ENCODE results near the gene HES4.

DNA sequence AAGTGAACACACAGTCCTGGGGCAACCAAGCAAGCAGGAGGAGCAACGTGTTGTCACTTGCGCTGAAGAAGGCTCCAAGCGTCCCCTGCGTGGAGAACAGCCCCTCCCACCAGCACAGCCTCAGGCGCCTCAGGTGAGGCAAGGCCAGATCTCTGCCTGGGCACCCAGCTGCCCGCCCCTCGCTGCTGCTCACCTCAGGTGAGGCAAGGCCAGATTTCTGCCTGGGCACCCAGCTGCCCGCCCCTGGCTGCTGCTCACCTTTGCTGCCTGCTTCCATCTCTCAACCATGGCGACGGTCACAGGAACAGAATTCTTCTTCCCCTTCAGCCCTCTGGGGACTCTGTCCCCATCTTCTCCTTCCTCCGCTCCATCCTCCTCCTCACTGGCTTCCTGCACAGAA is 43.3 kb downstream of the HES4 start:
- TF ChIP-seq POLR2AphosphoS5 (IDR thresholded peaks at IDR 0.05; ENCODE audit: low read depth, low read length) (no peak), TAF1 (IDR thresholded peaks at IDR 0.05; ENCODE audit: low read depth, low read length) (no peak), POLR2A (IDR thresholded peaks at IDR 0.05; ENCODE audit: low read depth, low read length) (no peak), SPI1 (IDR thresholded peaks at IDR 0.05; ENCODE audit: low read depth, low read length) (no peak), POU2F2 (IDR thresholded peaks at IDR 0.05; ENCODE audit: low read depth, low read length) (no peak)
